HG03460 (cell line): ENCODE results near the gene LARP4B.

ENCODE experiments used
- ATAC-seq: cut with Tn5 transposase; IDR thresholded peaks from one replicate; pipeline ENCODE4 v1.9.1; 2021; ENCODE audit not compliant: unreplicated experiment

Gene LARP4B

DNA sequence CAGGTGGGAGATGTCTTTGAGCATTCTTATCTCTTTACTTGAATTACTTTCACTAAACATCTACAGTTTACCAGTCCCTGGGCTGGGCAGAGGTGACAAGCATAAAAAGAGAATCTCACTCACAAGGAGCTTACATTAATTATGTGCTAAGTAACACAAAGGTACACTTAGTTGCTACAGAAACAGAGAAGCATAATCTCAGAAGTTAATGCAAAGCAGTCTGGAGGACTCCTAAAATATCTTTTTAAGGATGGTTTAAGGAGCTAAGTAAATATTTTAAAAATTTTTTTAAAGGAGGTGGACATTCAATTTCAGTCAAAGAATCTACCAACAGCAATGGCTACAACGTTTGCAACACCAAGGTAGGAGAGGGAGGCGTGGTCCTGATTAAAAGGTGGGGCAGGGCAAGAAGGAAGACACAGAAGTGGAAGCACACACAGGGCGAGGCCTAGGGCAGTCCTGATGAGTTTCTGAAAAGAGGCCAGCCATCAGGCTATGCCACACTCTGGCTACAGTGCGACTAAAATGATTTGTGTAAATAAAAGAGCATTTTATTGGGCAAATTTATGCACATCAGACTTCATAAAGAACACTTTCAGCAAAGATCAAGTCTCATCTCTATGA, 5.3 kb downstream of the LARP4B start:
- no peak for ATAC-seq

DNA sequence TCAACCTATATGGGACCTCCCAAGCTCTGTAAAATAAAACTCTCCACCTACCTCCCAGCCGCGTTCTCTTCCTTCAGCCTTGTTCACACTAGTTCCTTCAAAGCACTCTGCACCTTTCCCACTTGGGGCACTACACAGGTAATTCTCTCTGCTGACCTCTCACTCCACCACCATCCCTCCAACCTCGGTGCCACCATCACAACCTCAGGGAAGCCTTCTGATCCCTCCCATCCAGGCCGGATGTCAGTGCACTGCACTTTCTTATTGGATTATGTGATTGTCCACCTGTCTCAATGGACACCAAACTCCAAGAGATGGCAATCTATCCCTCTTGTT, 7.0 kb downstream of the LARP4B start:
- ATAC-seq = no peak

GRCh38 chr10:923844-924523, 7.5 kb downstream of the LARP4B start:
- ATAC-seq = no peak

DNA sequence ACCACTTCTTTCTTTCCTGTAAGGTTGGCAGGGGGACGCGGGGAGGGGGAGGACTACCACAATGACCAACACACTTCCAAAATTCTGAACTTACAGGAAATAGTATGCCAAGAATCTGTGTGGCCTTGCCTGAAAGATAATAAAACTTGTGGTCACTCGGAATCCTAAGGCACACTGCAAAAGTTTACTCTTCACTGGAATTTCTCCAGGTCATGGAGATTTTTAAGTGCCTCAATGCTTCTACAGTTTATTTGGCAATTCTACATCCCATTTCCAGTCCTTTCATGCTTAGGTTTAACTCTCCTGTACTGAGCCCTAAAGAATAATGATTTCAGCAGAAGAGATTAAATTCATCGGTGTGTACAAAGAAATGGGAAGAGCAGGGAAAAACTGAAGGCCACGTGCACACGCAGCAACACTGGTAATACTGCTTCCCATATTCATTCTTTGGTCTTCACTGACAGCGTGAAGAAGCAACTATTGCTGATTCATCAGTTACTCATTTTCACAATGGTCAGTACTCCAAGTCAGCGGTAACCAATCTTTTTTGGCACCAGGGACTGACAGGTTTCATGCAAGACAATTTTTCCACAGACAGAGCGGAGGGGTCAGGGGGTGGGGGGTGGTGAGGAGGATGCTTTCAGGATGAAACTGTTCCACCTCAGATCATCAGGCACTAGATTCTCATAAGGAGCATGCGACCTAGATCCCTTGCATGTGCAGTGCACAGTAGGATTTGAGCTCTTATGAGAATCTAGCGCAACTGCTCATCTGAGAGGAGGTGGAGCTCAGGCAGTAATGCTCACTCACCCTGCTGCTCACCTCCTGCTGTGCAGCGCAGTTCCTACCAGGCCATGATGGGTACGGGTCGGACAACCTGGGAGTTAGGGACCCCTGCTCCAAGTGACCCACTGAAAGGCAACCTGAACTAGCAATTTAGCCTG, 9.8 kb downstream of the LARP4B start:
- ATAC-seq = no peak

- no peak for ATAC-seq
These were observed 11.1 kb downstream of the LARP4B start for GRCh38 chr10:920450-920849.

- no peak for ATAC-seq
These were observed 12.0 kb downstream of the LARP4B start for GRCh38 chr10:919481-919880.

GRCh38 chr10:917999-918398, 13.5 kb downstream of the LARP4B start:
- ATAC-seq = no peak

DNA sequence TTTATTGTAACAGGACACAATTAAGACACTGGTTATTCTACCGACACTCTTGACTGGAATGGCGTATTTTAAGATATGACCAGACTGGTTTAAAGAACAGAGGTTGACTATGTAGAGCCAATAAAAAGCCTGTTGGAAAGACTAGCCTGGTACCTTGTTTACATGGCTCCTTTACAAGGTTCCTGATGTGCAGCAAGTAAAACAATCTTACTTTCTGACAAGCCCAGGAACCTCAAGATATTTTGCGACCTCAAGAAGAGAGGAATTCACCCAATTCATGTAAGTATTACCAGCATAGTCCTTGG, 14.1 kb downstream of the LARP4B start:
- no peak for ATAC-seq

DNA sequence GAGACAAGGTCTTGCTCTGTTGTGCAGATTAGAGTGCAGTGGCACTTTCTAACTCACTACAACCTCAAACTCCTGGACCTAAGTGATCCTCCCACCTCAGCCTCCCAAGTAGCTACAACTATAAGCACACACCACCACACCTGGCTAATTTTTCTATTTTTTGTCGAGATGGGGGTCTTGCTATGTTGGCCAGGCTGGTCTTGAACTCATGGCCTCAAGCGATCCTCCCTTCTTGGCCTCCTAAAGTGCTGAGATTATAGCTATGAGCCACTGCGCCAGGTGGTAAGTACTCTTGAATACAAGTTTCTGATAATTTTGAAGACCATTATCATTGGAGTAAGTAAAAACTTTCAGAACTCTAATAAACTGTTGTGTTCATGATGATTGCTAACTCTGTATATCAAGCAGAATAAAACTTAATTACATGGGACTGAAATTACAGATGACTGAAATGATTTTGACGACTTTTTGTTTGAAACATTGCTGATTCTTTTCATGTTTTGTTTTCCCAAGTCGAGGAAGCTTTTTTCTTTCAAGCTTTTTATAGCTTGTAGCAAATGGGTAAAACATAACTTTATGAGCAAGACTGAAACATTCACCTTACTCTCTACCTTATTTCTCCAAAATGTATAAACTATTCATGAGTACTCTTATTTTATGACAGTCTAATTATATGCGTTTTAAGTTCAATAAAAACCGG, 14.6 kb downstream of the LARP4B start:
- ATAC-seq = no peak

DNA sequence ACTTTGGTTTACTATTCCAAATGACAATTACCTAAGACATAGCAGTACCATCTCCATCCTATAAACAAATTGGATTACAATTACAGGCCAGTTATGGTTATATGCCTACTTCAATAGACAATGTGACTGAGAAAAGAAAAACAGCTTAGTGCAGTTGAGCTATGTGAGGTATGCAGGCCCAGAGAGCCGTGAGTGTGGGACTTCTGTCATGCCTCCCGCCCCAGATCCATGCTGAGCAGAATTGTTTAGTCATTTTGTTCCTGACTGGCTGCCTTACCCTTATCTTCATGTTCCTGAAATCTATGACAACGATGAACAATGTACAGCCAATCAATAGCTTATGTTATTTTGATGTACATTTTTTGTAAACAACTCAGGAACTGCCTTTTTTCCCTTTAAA, 21.7 kb downstream of the LARP4B start:
- no peak for ATAC-seq

DNA sequence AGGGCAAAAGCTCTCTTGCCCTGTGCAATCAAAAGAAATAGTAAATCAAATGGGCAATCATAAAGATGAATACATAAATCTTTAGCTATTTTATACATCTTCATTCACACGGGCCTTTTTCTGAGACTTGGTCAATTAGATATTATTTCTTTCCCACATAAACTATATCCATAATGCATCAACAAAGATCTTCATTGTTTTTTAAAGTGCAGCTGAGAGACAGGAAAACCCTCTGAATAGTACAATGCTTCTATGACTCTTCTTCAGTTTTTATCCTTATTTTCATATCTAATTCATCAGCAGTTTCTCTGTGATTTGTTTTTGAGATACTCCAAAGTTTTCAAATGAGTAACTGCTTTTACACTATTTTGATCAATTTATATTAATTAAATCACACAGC, 25.5 kb downstream of the LARP4B start:
- ATAC-seq = no peak

GRCh38 chr10:905503-905902, 26.0 kb downstream of the LARP4B start:
- no peak for ATAC-seq

DNA sequence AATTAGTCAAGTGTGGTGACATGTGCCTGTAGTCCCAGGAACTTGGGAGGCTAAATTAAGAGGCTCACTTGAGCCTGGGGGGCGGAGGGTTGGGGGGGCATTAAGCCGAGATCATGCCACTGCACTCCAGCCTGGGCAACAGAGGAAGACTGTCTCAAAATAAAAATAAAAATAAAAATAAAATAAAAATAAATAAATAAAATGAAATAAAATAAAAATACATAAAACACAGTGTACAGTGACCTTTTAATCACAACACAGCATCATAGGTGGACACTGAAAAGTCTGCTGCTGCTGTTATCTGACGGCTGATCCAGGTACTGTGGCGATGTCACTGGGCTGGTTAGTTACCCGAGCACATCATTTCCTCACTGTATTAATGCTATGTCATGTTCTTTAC, 27.1 kb downstream of the LARP4B start:
- ATAC-seq = no peak

DNA sequence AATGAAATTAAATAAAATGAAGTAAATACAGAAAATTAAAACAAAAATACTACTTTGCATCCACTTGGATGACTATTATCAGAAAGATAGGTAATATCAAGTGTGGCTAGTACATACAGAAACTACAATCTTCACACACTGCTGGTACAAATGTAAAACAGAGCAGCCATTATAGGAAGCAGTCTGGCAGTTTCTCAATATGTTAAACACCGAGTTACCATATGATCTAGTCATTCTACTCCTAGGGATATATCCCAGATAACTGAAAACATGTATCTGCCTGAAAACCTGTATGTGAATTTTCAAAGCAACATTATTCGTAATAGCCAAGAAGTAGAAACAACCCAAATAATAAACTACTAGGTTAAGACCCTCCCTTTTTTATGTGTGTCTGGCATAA, 33.4 kb downstream of the LARP4B start:
- ATAC-seq = no peak

GRCh38 chr10:896982-897381, 34.5 kb downstream of the LARP4B start:
- no peak for ATAC-seq

GRCh38 chr10:895324-895723, 36.2 kb downstream of the LARP4B start:
- ATAC-seq = no peak

- no peak for ATAC-seq
These were observed 52.6 kb downstream of the LARP4B start for GRCh38 chr10:878895-879294.

- no peak for ATAC-seq
These were observed 53.2 kb downstream of the LARP4B start for GRCh38 chr10:878333-878759.

DNA sequence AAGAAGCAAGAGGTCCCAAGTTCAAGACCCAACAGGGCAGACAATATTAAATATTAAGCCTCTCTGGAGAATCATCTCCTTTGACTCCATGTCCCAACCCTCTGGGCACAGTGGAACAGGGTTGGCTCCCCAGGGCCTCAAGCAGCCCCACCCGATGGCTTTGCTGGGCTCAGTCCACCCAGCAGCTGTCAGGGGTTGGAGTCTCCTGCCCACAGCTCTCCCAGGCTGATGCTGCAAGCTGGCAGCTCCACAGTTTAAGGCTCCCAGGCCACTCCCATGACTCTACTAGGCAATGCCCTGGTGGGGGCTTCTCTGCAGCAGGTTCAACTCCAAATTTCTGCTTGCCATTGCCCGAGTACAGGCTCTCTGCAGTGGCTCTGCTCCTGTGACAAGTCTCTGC, 55.1 kb downstream of the LARP4B start:
- no peak for ATAC-seq

- ATAC-seq = no peak
These were observed 58.5 kb downstream of the LARP4B start for GRCh38 chr10:873020-873419.

- no peak for ATAC-seq
These were observed 59.5 kb downstream of the LARP4B start for GRCh38 chr10:871951-872403.
